NCI-H2107 treated with DMSO at 0.1 percent for 48 hours (cell line): ENCODE data around the gene SH3RF3.

Experiments used
- DNase-seq: peaks from one replicate; lab custom pipeline; 2025; ENCODE audit not compliant: unreplicated experiment; lab: John Stamatoyannopoulos, UW

The SH3RF3 gene

GRCh38 chr2:109138449-109138848 lies 9.4 kb downstream of the SH3RF3 start:
- DNase-seq = no peak

GRCh38 chr2:109139002-109139401 lies 10.0 kb downstream of the SH3RF3 start:
- no peak for DNase-seq

- DNase-seq = no peak
Measured at GRCh38 chr2:109139865-109140396, 10.9 kb downstream of the SH3RF3 start.

GRCh38 chr2:109141006-109141600 lies 12.1 kb downstream of the SH3RF3 start:
- DNase-seq = no peak

GRCh38 chr2:109141727-109142283 lies 12.8 kb downstream of the SH3RF3 start:
- DNase-seq = no peak

- DNase-seq = no peak
Measured at GRCh38 chr2:109142416-109143210, 13.6 kb downstream of the SH3RF3 start.

GRCh38 chr2:109143214-109144187 lies 14.5 kb downstream of the SH3RF3 start:
- DNase-seq = no peak

GRCh38 chr2:109144271-109144670 lies 15.3 kb downstream of the SH3RF3 start:
- no peak for DNase-seq

GRCh38 chr2:109144721-109145120 lies 15.7 kb downstream of the SH3RF3 start:
- no peak for DNase-seq

- no peak for DNase-seq
Measured at GRCh38 chr2:109145286-109145685, 16.3 kb downstream of the SH3RF3 start.

- no peak for DNase-seq
Measured at GRCh38 chr2:109147405-109147804, 18.4 kb downstream of the SH3RF3 start.

- no peak for DNase-seq
Measured at GRCh38 chr2:109148117-109148746, 19.2 kb downstream of the SH3RF3 start.

- DNase-seq = no peak
Measured at GRCh38 chr2:109148991-109149645, 20.1 kb downstream of the SH3RF3 start.

- no peak for DNase-seq
Measured at GRCh38 chr2:109150559-109150958, 21.6 kb downstream of the SH3RF3 start.

GRCh38 chr2:109151519-109151918 lies 22.5 kb downstream of the SH3RF3 start:
- no peak for DNase-seq

GRCh38 chr2:109153005-109153784 lies 24.2 kb downstream of the SH3RF3 start:
- DNase-seq = no peak

GRCh38 chr2:109153807-109154206 lies 24.8 kb downstream of the SH3RF3 start:
- no peak for DNase-seq

- DNase-seq = no peak
Measured at GRCh38 chr2:109154226-109154625, 25.2 kb downstream of the SH3RF3 start.
